Motor neuron (in vitro differentiated cells): ENCODE data around the gene PDE10A. TPM values are rescaled to one million over a fixed set of nuclear protein-coding genes. Genes with fewer than 3 reads are reported as not detected.
"Not testable (repeated sequence)": the region's sequence is repeated elsewhere in the genome, so short reads cannot be mapped to it uniquely, and the experiment has no call there.

Experiments
- ATAC-seq, 8 experiments: fragments of 200-7000 bp; cut with Tn5 transposase; replicated peaks in 6 of 8; 2 replicates each; pipeline ENCODE4 v1.8.0; 2021; ENCODE audit warnings: mild to moderate bottlenecking in 8 of 8, moderate library complexity in 8 of 8
- H3K27ac ChIP-seq, 2 donors: fragments of 250-450 bp; sonication (Bioruptor Pico); 2 replicates each; pipeline ENCODE4 v1.9.0; 2021; ENCODE audit warnings: antibody characterized with exemption in 2 of 2, mild to moderate bottlenecking in 2 of 2, moderate library complexity in 1 of 2
- H3K4me1 ChIP-seq, 2 donors: fragments of 250-450 bp; sonication (Bioruptor Pico); replicated peaks in 1 of 2; 2 replicates each; pipeline ENCODE4 v1.6.1; 2021; ENCODE audit warnings: antibody characterized with exemption in 2 of 2, mild to moderate bottlenecking in 2 of 2, moderate library complexity in 1 of 2
- H3K4me3 ChIP-seq, 5 donors: fragments of 250-450 bp; sonication (Bioruptor Pico); 2 replicates each; pipeline ENCODE4 v1.9.0; 2021; ENCODE audit warnings: antibody characterized with exemption in 5 of 5, mild to moderate bottlenecking in 5 of 5, moderate library complexity in 4 of 5
- WGBS, 10 experiments: fragments of 450-650 bp; shearing (Covaris generic); methylation state at CpG; one replicate each; pipeline ENCODE4 v1.0.0; 2022; 5-methylcytosine and 5-hydroxymethylcytosine counted together
- in situ Hi-C, 9 experiments: fragments of 400-800 bp; cut with MboI; loops; one replicate each; pipeline ENCODE4 v1.15.0; 2021; ENCODE audit warnings: low sequenced_read_pairs in 9 of 9, low pct_unique_long_range_greater_than_20kb in 2 of 9; ENCODE audit not compliant: unreplicated experiment in 9 of 9
- total RNA-seq, 8 experiments: library from RNA; unstranded; fragments of 300-600 nt; gene quantifications; 2 replicates each; pipeline versions ENCODE4 v1.2.3 to v1.2.4, GENCODE V29; 2022

PDE10A gene
- total RNA-seq, 8 experiments from 2014 or later, result 1.0 to 15.4 (median 14.5) TPM

GRCh38 chr6:165558097-165558496 is 104.9 kb downstream of the PDE10A start:
- in situ Hi-C loops, H3K4me3 ChIP-seq, H3K27ac ChIP-seq, ATAC-seq, H3K4me1 ChIP-seq: not testable (repeated sequence)
- WGBS, 10 experiments, result 46 to 100% (median 97%) methylated on average over 2 to 3 of the region's 6 CpGs; no CpG with 5 or more reads in 6 of the 10 experiments

- in situ Hi-C loops, result no loop called here
- WGBS, 10 experiments, result 3 to 100% (median 69%) methylated on average over 1 to 6 of the region's 6 CpGs; no CpG with 5 or more reads in 1 of the 10 experiments
- ATAC-seq, result no peak
These were observed 105.4 kb downstream of the PDE10A start for GRCh38 chr6:165557674-165558073.

GRCh38 chr6:165556116-165556843 is 106.8 kb downstream of the PDE10A start:
- Histone ChIP-seq H3K4me3 (no peak overlapping the region), H3K4me1 (no peaks in the 10 kb centered on the region), H3K27ac (no peak overlapping the region)
- in situ Hi-C loops, result no loop called here
- ATAC-seq, result peak in 2 of 8 experiments; percentile 31 to 69
- 10 to 88% (median 63%) methylated on average over 1 to 3 of the region's 3 CpGs; no CpG with 5 or more reads in 1 of the 10 experiments for WGBS, 10 experiments

More at GRCh38 chr6:165557674-165558073, 105.4 kb downstream of the PDE10A start:
- Histone ChIP-seq H3K4me3 (no peak overlapping the region), H3K27ac (no peak overlapping the region), H3K4me1 (no peaks in the 10 kb centered on the region)

- H3K4me1 ChIP-seq, in situ Hi-C loops, H3K27ac ChIP-seq: not testable (repeated sequence)
These were observed 108.4 kb downstream of the PDE10A start for GRCh38 chr6:165554644-165555043.

GRCh38 chr6:165552248-165552736 is 110.7 kb downstream of the PDE10A start:
- in situ Hi-C loops, result no loop called here
- WGBS, 10 experiments, result 21 to 100% (median 70%) methylated on average over 1 to 5 of the region's 5 CpGs; no CpG with 5 or more reads in 2 of the 10 experiments
- no peak for ATAC-seq
- Histone ChIP-seq H3K4me3 (no peak overlapping the region), H3K4me1 (no peaks in the 10 kb centered on the region), H3K27ac (no peak overlapping the region)

More at GRCh38 chr6:165554644-165555043, 108.4 kb downstream of the PDE10A start:
- ATAC-seq, H3K4me3 ChIP-seq: not testable (repeated sequence)
- WGBS, 10 experiments, result 20 to 100% (median 93%) methylated on average over 1 to 3 of the region's 3 CpGs

GRCh38 chr6:165551828-165552227 is 111.2 kb downstream of the PDE10A start:
- 0 to 100% (median 79%) methylated on average over 1 to 3 of the region's 3 CpGs; no CpG with 5 or more reads in 2 of the 10 experiments for WGBS, 10 experiments
- in situ Hi-C loops, result no loop called here
- no peak overlapping the region for H3K27ac ChIP-seq
- no peaks in the 10 kb centered on the region for H3K4me1 ChIP-seq
- ATAC-seq, result no peak
- no peak overlapping the region for H3K4me3 ChIP-seq

- in situ Hi-C loops, result no loop called here
- WGBS, 10 experiments, result 36 to 100% (median 100%) methylated on average over 1 to 2 of the region's 2 CpGs
These were observed 114.6 kb downstream of the PDE10A start for GRCh38 chr6:165548450-165548849.

GRCh38 chr6:165545806-165546205 is 117.2 kb downstream of the PDE10A start:
- Histone ChIP-seq H3K4me3 (no peak overlapping the region), H3K4me1 (no peaks in the 10 kb centered on the region), H3K27ac (no peak overlapping the region)
- no peak for ATAC-seq
- WGBS, 10 experiments, result 6 to 100% (median 100%) methylated on average over 1 to 2 of the region's 2 CpGs; no CpG with 5 or more reads in 1 of the 10 experiments
- in situ Hi-C loops, result no loop called here

More at GRCh38 chr6:165548450-165548849, 114.6 kb downstream of the PDE10A start:
- Histone ChIP-seq H3K4me3 (no peak overlapping the region), H3K4me1 (no peaks in the 10 kb centered on the region), H3K27ac (no peak overlapping the region)
- ATAC-seq, result no peak

- ATAC-seq, result no peak
- WGBS, 10 experiments, result 5 to 100% (median 82%) methylated on average over 1 to 4 of the region's 4 CpGs; no CpG with 5 or more reads in 2 of the 10 experiments
- Histone ChIP-seq H3K27ac (no peak overlapping the region), H3K4me1 (no peaks in the 10 kb centered on the region), H3K4me3 (no peak overlapping the region)
- in situ Hi-C loops, result no loop called here
These were observed 119.3 kb downstream of the PDE10A start for GRCh38 chr6:165543781-165544180.

- H3K4me1 ChIP-seq, result no peaks in the 10 kb centered on the region
- H3K4me3 ChIP-seq, result no peak overlapping the region
- no peak for ATAC-seq
- 4 to 100% (median 85%) methylated on average over 1 to 4 of the region's 4 CpGs for WGBS, 10 experiments
- no peak overlapping the region for H3K27ac ChIP-seq
- in situ Hi-C loops, result no loop called here
These were observed 126.1 kb downstream of the PDE10A start for GRCh38 chr6:165536911-165537310.

GRCh38 chr6:165519316-165519715 is 143.7 kb downstream of the PDE10A start:
- no peak for ATAC-seq
- Histone ChIP-seq H3K4me1 (no peaks in the 10 kb centered on the region), H3K27ac (no peak overlapping the region), H3K4me3 (no peak overlapping the region)
- in situ Hi-C loops, result no loop called here
- 0 to 100% (median 85%) methylated on average over 1 to 3 of the region's 3 CpGs for WGBS, 10 experiments

GRCh38 chr6:165515963-165516624 is 146.9 kb downstream of the PDE10A start:
- peak in 3 of 8 experiments; percentile 58 to 97 (median 67) for ATAC-seq
- Histone ChIP-seq H3K4me3 (no peak overlapping the region), H3K4me1 (no peaks in the 10 kb centered on the region), H3K27ac (no peak overlapping the region)
- 11 to 100% (median 84%) methylated on average over 1 to 6 of the region's 6 CpGs for WGBS, 10 experiments
- in situ Hi-C loops, result no loop called here

GRCh38 chr6:165514621-165515020 is 148.4 kb downstream of the PDE10A start:
- 39 to 100% (median 97%) methylated on average over 1 to 4 of the region's 4 CpGs; no CpG with 5 or more reads in 3 of the 10 experiments for WGBS, 10 experiments
- in situ Hi-C loops, result no loop called here

More at GRCh38 chr6:165514621-165515020, 148.4 kb downstream of the PDE10A start:
- Histone ChIP-seq H3K4me3 (no peak overlapping the region), H3K4me1 (no peaks in the 10 kb centered on the region), H3K27ac (no peak overlapping the region)
- ATAC-seq, result no peak
